HG03280 (cell line): ENCODE results near the gene KRTAP12-4.
"Not testable (repeated sequence)": the region's sequence is repeated elsewhere in the genome, so short reads cannot be mapped to it uniquely, and the experiment has no call there.

Experiments
- ATAC-seq: cut with Tn5 transposase; IDR thresholded peaks from one replicate; pipeline ENCODE4 v1.9.1; 2021; ENCODE audit warnings: mild to moderate bottlenecking, moderate library complexity; ENCODE audit not compliant: unreplicated experiment

Gene KRTAP12-4

GRCh38 chr21:44657635-44658540, 3.4 kb upstream of the KRTAP12-4 start, which contains the start of gene KRTAP12-3:
KRTAP12-3 (plus strand) TSS chr21:44657932; CDS start chr21:44657980, 48 bp downstream.
- no peak for ATAC-seq

- ATAC-seq, result no peak
Measured at GRCh38 chr21:44656868-44657267, 2.4 kb upstream of the KRTAP12-4 start.

GRCh38 chr21:44653656-44654575, 543 bp downstream of the KRTAP12-4 start:
- no peak for ATAC-seq

- ATAC-seq, result no peak
Measured at GRCh38 chr21:44653123-44653522, 1.3 kb downstream of the KRTAP12-4 start.

- ATAC-seq, result no peak
Measured at GRCh38 chr21:44650973-44651675, 3.3 kb downstream of the KRTAP12-4 start.

GRCh38 chr21:44650265-44650972, 4.0 kb downstream of the KRTAP12-4 start:
- ATAC-seq, result no peak

- ATAC-seq, result no peak
Measured at GRCh38 chr21:44649521-44650100, 4.8 kb downstream of the KRTAP12-4 start.

- no peak for ATAC-seq
Measured at GRCh38 chr21:44648557-44649311, 5.7 kb downstream of the KRTAP12-4 start.

- ATAC-seq, result no peak
Measured at GRCh38 chr21:44647222-44647552, 7.3 kb downstream of the KRTAP12-4 start.

GRCh38 chr21:44646366-44647221, 7.9 kb downstream of the KRTAP12-4 start, which contains the start of gene KRTAP10-11:
KRTAP10-11 (plus strand) TSS chr21:44646414; CDS start chr21:44646459, 45 bp downstream.
- not testable (repeated sequence) for ATAC-seq

GRCh38 chr21:44644878-44645277, 9.6 kb downstream of the KRTAP12-4 start:
- ATAC-seq, result no peak

- no peak for ATAC-seq
Measured at GRCh38 chr21:44643741-44644310, 10.6 kb downstream of the KRTAP12-4 start.

GRCh38 chr21:44640761-44641160, 13.7 kb downstream of the KRTAP12-4 start:
- no peak for ATAC-seq

GRCh38 chr21:44639331-44639655, 15.2 kb downstream of the KRTAP12-4 start:
- no peak for ATAC-seq

- not testable (repeated sequence) for ATAC-seq
Measured at GRCh38 chr21:44638506-44639330, 15.7 kb downstream of the KRTAP12-4 start.

- not testable (repeated sequence) for ATAC-seq
Measured at GRCh38 chr21:44637851-44638348, 16.6 kb downstream of the KRTAP12-4 start.
